MM.1S (cell line): Measurements from ENCODE around the gene KRTAP13-4.

Experiments
- CTCF ChIP-seq: fragments of 300-600 bp; sonication (generic); IDR thresholded peaks from 2 replicates; pipeline ENCODE4 v1.5.1; 2016; ENCODE audit warnings: antibody characterized with exemption, low read length, mixed read lengths
- EZH2 ChIP-seq: fragments of 300-600 bp; sonication (generic); optimal IDR thresholded peaks from 2 replicates; pipeline ENCODE3; 2017; ENCODE audit warnings: low read depth, mild to moderate bottlenecking, antibody characterized with exemption, low read length, mixed read lengths
- EZH2phosphoT487 ChIP-seq: fragments of 300-600 bp; sonication (generic); IDR thresholded peaks from 2 replicates; pipeline ENCODE4 v1.6.1; 2018; ENCODE audit warnings: antibody characterized with exemption, low read length

GRCh38 chr21:30408782-30409494 is 21.1 kb upstream of the KRTAP13-4 start:
- TF ChIP-seq CTCF: peak; percentile 61
- no peak for TF ChIP-seq EZH2phosphoT487
- no peak for TF ChIP-seq EZH2
